Measurements from ENCODE around the gene USP12.

- no peak for TF ChIP-seq CTCF (IDR thresholded peaks at IDR 0.05; ENCODE audit: insufficient read depth, low read length)
- TF ChIP-seq POLR2AphosphoS5 (IDR thresholded peaks at IDR 0.05; ENCODE audit: low read depth): no peak
These were observed 10.8 kb downstream of the USP12 start for GRCh38 chr13:27160657-27161295.

Measured in HL-60 (cell line).